SK-N-MC (cell line): ENCODE data around the gene REEP6.

Experiments used
- EZH2 ChIP-seq: fragments of 200-600 bp; sonication (generic); IDR thresholded peaks from one replicate; pipeline ENCODE4 v1.6.1; 2017; ENCODE audit warnings: antibody characterized with exemption
- POLR2AphosphoS5 ChIP-seq: IDR thresholded peaks from 2 replicates; pipeline ENCODE4 v1.6.1; 2012; ENCODE audit warnings: mild to moderate bottlenecking, low read depth, low read length, borderline replicate concordance

- TF ChIP-seq POLR2AphosphoS5 (no peak), EZH2 (no peak)
Observed at GRCh38 chr19:1469255-1470054, 21.5 kb upstream of the REEP6 start.
